IMR-90 (cell line): ENCODE results near the gene TPPP.

Source experiments
- CEBPB ChIP-seq: IDR thresholded peaks from 2 replicates; pipeline ENCODE4 v1.6.1; 2012; ENCODE audit warnings: low read depth, low read length, improper control_type of control experiment
- CHD1 ChIP-seq: IDR thresholded peaks from 2 replicates; pipeline ENCODE4 v1.6.1; 2012; ENCODE audit warnings: low read depth, low read length, improper control_type of control experiment
- CTCF ChIP-seq: conservative IDR thresholded peaks from 2 replicates; pipeline ENCODE4 v1.5.1; 2012; ENCODE audit warnings: mild to moderate bottlenecking, low read depth, low read length, improper control_type of control experiment
- ELK1 ChIP-seq: fragments of 150-350 bp; IDR thresholded peaks from 2 replicates; pipeline ENCODE4 v1.6.1; 2016; ENCODE audit warnings: low read depth, mild to moderate bottlenecking, low read length, moderate library complexity, borderline replicate concordance
- MAFK ChIP-seq: IDR thresholded peaks from 2 replicates; pipeline ENCODE4 v1.6.1; 2012; ENCODE audit warnings: low read depth, low read length, improper control_type of control experiment
- MAZ ChIP-seq: IDR thresholded peaks from 2 replicates; pipeline ENCODE4 v1.6.1; 2012; ENCODE audit warnings: low read depth, mild to moderate bottlenecking, low read length, improper control_type of control experiment, moderate library complexity, borderline replicate concordance
- POLR2A ChIP-seq: IDR thresholded peaks from 2 replicates; pipeline ENCODE4 v1.6.1; 2012; ENCODE audit warnings: mild to moderate bottlenecking, low read depth, low read length
- RCOR1 ChIP-seq: IDR thresholded peaks from 2 replicates; pipeline ENCODE4 v1.6.1; 2012; ENCODE audit warnings: mild to moderate bottlenecking, low read length, improper control_type of control experiment; ENCODE audit not compliant: insufficient replicate concordance
- USF2 ChIP-seq: fragments of 150-350 bp; IDR thresholded peaks from 2 replicates; pipeline ENCODE4 v1.6.1; 2017; ENCODE audit warnings: mild to moderate bottlenecking, antibody characterized with exemption, low read length, low read depth

- no peak for TF ChIP-seq USF2
- TF ChIP-seq CTCF = no peak
- no peak for TF ChIP-seq POLR2A
- TF ChIP-seq CHD1 = no peak
- no peak for TF ChIP-seq MAZ
- TF ChIP-seq CEBPB = no peak
- no peak for TF ChIP-seq RCOR1
- no peak for TF ChIP-seq ELK1
- TF ChIP-seq MAFK = no peak
These were observed 27.6 kb downstream of the TPPP start for GRCh38 chr5:665541-665955.
